HCT116 (cell line): ENCODE measurements around the gene DDX27. TPM values are rescaled to one million over a fixed set of nuclear protein-coding genes. Genes with fewer than 3 reads are reported as not detected.

Source experiments
- ATAC-seq: fragments of 200-7000 bp; cut with Tn5 transposase; 2 replicates; pipeline ENCODE4 v1.9.1; 2020; ENCODE audit warnings: mild to moderate bottlenecking, moderate library complexity
- BruUV-seq: library from RNA; stranded (reverse); fragments of 400-500 nt; replicated peaks from 2 replicates; lab custom pipeline; 2021; lab: Mats Ljungman, UMichigan
- CTCF ChIA-PET: fragments of 300-600 bp; sonication (Branson Sonifier 250); formaldehyde crosslinking; loops from one replicate; lab custom pipeline; 2021; ENCODE audit warnings: antibody characterized with exemption; lab: Charles Lee
- POLR2A ChIA-PET: fragments of 300-600, 350-600 bp; sonication (Branson Sonifier 250); formaldehyde crosslinking; loops from one replicate; lab custom pipeline; 2021; ENCODE audit warnings: antibody characterized with exemption; lab: Charles Lee
- RAD21 ChIA-PET, 2 experiments: fragments of 300-600 bp; sonication (Branson Sonifier 250); formaldehyde crosslinking; loops; one replicate each; lab custom pipeline; 2023; ENCODE audit warnings: low total read pairs in 2 of 2; ENCODE audit not compliant: uncharacterized antibody in 2 of 2, unreplicated experiment in 2 of 2, low non-redundant PET in 1 of 2; lab: Charles Lee
- DNase-seq: peaks from one replicate; pipeline ENCODE4 v3.0.0-alpha.2; 2010; ENCODE audit warnings: low read depth, low spot score
- H2AFZ ChIP-seq: fragments of 200-600 bp; shearing (Covaris generic), sonication (generic); 2 replicates; pipeline ENCODE4 v1.6.1; 2017; ENCODE audit warnings: low read depth, mixed run types, mixed read lengths, antibody characterized with exemption, low read length; ENCODE audit not compliant: poor library complexity, severe bottlenecking
- H3K27ac ChIP-seq: 2 replicates; pipeline ENCODE4 v1.5.1; 2012; ENCODE audit warnings: low read depth, low read length
- H3K27me3 ChIP-seq: fragments of 200-600 bp; sonication (generic); 2 replicates; pipeline ENCODE4 v1.6.1; 2016; ENCODE audit warnings: mixed run types, low read length, mixed read lengths; ENCODE audit not compliant: insufficient read depth
- H3K36me3 ChIP-seq, 2 experiments: fragments of 200-500 bp in 1 of 2; fragments of 200-600 bp in 1 of 2; sonication (Bioruptor generic) in 1 of 2; sonication (generic) in 1 of 2; 2 replicates each; pipeline versions ENCODE4 v1.5.1 to v1.6.1; 2014 to 2016; ENCODE audit warnings: low read length in 2 of 2, inconsistent platforms in 1 of 2, mixed read lengths in 1 of 2, mixed run types in 1 of 2; ENCODE audit not compliant: insufficient read depth in 2 of 2, control insufficient read depth in 1 of 2
- H3K4me1 ChIP-seq, 2 experiments: fragments of 200-600 bp in 1 of 2; sonication (generic) in 1 of 2; 2 replicates each; pipeline versions ENCODE4 v1.5.1 to v1.6.1; 2012 to 2017; ENCODE audit warnings: low read length in 2 of 2, inconsistent platforms in 1 of 2, mild to moderate bottlenecking in 1 of 2, mixed read lengths in 1 of 2, mixed run types in 1 of 2, moderate library complexity in 1 of 2; ENCODE audit not compliant: insufficient read depth in 2 of 2, control insufficient read depth in 1 of 2
- H3K4me2 ChIP-seq: fragments of 200-600 bp; sonication (generic); 2 replicates; pipeline ENCODE4 v1.6.1; 2017; ENCODE audit warnings: mixed run types, low read length, mixed read lengths
- H3K4me3 ChIP-seq, 2 experiments: fragments of 200-600 bp in 1 of 2; sonication (generic) in 1 of 2; replicated peaks in 1 of 2; 2 replicates each; pipeline ENCODE4 v1.5.1; 2011 to 2016; ENCODE audit warnings: low read length in 2 of 2, control low read depth in 1 of 2, low read depth in 1 of 2, mild to moderate bottlenecking in 1 of 2, mixed read lengths in 1 of 2, mixed run types in 1 of 2
- H3K79me2 ChIP-seq: fragments of 200-600 bp; sonication (generic); 2 replicates; pipeline ENCODE4 v1.6.1; 2017; ENCODE audit warnings: mild to moderate bottlenecking, mixed run types, low read length, moderate library complexity, mixed read lengths; ENCODE audit not compliant: insufficient read depth
- H3K9ac ChIP-seq: fragments of 200-600 bp; sonication (generic); 2 replicates; pipeline ENCODE4 v1.6.1; 2016; ENCODE audit warnings: low read length, mixed read lengths
- H3K9me2 ChIP-seq: fragments of 200-600 bp; sonication (generic), shearing (Covaris generic); 2 replicates; pipeline ENCODE4 v1.6.1; 2017; ENCODE audit warnings: mixed run types, mild to moderate bottlenecking, moderate library complexity; ENCODE audit not compliant: insufficient read depth
- H3K9me3 ChIP-seq, 2 experiments: fragments of 200-500 bp in 1 of 2; fragments of 200-600 bp in 1 of 2; sonication (Bioruptor generic) in 1 of 2; sonication (generic) in 1 of 2; 2 replicates each; pipeline ENCODE4 v1.6.1; 2014 to 2017; ENCODE audit warnings: low read length in 2 of 2, mixed read lengths in 2 of 2, inconsistent platforms in 1 of 2, low read depth in 1 of 2, mild to moderate bottlenecking in 1 of 2, mixed run types in 1 of 2, moderate library complexity in 1 of 2; ENCODE audit not compliant: control insufficient read depth in 1 of 2, insufficient read depth in 1 of 2
- H4K20me1 ChIP-seq: fragments of 200-600 bp; sonication (generic), shearing (Covaris generic); 2 replicates; pipeline ENCODE4 v1.6.1; 2017; ENCODE audit warnings: mixed run types, mild to moderate bottlenecking, moderate library complexity; ENCODE audit not compliant: insufficient read depth
- CEBPB ChIP-seq: IDR thresholded peaks from 2 replicates; pipeline ENCODE4 v1.6.1; 2012; ENCODE audit warnings: low read depth
- EGR1 ChIP-seq: IDR thresholded peaks from 2 replicates; pipeline ENCODE4 v1.6.1; 2012; ENCODE audit warnings: low read depth
- ELF1 ChIP-seq: IDR thresholded peaks from 2 replicates; pipeline ENCODE4 v1.6.1; 2012; ENCODE audit warnings: low read depth, borderline replicate concordance
- FOSL1 ChIP-seq: IDR thresholded peaks from 2 replicates; pipeline ENCODE4 v1.6.1; 2012; ENCODE audit warnings: low read depth
- POLR2AphosphoS5 ChIP-seq: IDR thresholded peaks from 2 replicates; pipeline ENCODE4 v1.6.1; 2011; ENCODE audit warnings: mild to moderate bottlenecking, low read depth, low read length, moderate library complexity
- RAD21 ChIP-seq: IDR thresholded peaks from 2 replicates; pipeline ENCODE4 v1.6.1; 2012; ENCODE audit warnings: low read depth, mild to moderate bottlenecking
- SIN3A ChIP-seq: IDR thresholded peaks from 2 replicates; pipeline ENCODE4 v1.6.1; 2012; ENCODE audit warnings: low read depth
- SRF ChIP-seq: IDR thresholded peaks from 2 replicates; pipeline ENCODE4 v1.6.1; 2012; ENCODE audit warnings: low read depth
- ZNF274 ChIP-seq: fragments of 200-500 bp; sonication (Bioruptor generic); IDR thresholded peaks from 2 replicates; pipeline ENCODE4 v1.6.1; 2014; ENCODE audit warnings: mild to moderate bottlenecking, low read depth, low read length, inconsistent platforms
- intact Hi-C: fragments of 100-400 bp; cut with micrococcal nuclease; formaldehyde crosslinking; loops from 2 replicates; pipeline ENCODE4 v1.10.0; 2022
- total RNA-seq: library from RNA; stranded (reverse); gene quantifications from one replicate; pipeline ENCODE4 v1.2.1, GENCODE V29; 2021; ENCODE audit not compliant: unreplicated experiment
- TF ChIP-seq, protein P1 (sequence below): IDR thresholded peaks from 2 replicates; pipeline ENCODE4 v1.6.1; 2012; ENCODE audit warnings: low read depth

Gene DDX27
- total RNA-seq, 1 experiment from 2014 or later = 32.1 TPM

DNA sequence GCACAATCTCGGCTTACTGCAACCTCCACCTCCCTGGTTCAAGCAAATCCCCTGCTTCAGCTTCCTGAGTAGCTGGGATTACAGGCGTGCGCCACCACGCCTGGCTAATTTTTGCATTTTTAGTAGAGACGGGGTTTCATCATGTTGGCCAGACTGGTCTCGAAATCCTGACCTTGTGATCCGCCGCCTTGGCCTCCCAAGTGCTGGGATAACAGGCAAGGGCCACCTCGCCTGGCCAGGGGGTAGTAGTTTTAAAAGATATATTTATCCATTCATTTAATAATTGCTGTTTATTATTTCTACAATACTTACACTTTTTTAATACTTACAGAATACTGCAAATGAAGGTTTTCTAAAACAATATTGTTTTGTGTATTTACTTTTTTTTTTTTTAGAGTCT lies 15.5 kb upstream of the DDX27 start:
- no peak for ATAC-seq
- ChIA-PET CTCF (interaction anchor here (0.8 kb wide), 1 partner anchor 14 kb away, joined by 3 read pairs; no protein-coding TSS in a partner anchor), POLR2A (no interaction called here), RAD21 (no interaction called here)
- no peaks in the 10 kb centered on the region for H4K20me1 ChIP-seq
- intact Hi-C loops = no loop called here
- no TSS peak for BruUV-seq
- no peaks in the 10 kb centered on the region for H3K79me2 ChIP-seq
- no peaks in the 10 kb centered on the region for H3K9me3 ChIP-seq
- DNase-seq = no peak
- TF ChIP-seq SIN3A = no peak
- TF ChIP-seq FOSL1 = no peak
- no peak for TF ChIP-seq CEBPB
- TF ChIP-seq, protein P1, sequence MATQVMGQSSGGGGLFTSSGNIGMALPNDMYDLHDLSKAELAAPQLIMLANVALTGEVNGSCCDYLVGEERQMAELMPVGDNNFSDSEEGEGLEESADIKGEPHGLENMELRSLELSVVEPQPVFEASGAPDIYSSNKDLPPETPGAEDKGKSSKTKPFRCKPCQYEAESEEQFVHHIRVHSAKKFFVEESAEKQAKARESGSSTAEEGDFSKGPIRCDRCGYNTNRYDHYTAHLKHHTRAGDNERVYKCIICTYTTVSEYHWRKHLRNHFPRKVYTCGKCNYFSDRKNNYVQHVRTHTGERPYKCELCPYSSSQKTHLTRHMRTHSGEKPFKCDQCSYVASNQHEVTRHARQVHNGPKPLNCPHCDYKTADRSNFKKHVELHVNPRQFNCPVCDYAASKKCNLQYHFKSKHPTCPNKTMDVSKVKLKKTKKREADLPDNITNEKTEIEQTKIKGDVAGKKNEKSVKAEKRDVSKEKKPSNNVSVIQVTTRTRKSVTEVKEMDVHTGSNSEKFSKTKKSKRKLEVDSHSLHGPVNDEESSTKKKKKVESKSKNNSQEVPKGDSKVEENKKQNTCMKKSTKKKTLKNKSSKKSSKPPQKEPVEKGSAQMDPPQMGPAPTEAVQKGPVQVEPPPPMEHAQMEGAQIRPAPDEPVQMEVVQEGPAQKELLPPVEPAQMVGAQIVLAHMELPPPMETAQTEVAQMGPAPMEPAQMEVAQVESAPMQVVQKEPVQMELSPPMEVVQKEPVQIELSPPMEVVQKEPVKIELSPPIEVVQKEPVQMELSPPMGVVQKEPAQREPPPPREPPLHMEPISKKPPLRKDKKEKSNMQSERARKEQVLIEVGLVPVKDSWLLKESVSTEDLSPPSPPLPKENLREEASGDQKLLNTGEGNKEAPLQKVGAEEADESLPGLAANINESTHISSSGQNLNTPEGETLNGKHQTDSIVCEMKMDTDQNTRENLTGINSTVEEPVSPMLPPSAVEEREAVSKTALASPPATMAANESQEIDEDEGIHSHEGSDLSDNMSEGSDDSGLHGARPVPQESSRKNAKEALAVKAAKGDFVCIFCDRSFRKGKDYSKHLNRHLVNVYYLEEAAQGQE = no peak
- no peak for TF ChIP-seq RAD21
- no peak for TF ChIP-seq ELF1
- no peak for TF ChIP-seq ZNF274
- TF ChIP-seq EGR1 = no peak
- no peak for TF ChIP-seq SRF
- TF ChIP-seq POLR2AphosphoS5 = no peak
- H3K4me1 ChIP-seq = no peaks in the 10 kb centered on the region
- no peaks in the 10 kb centered on the region for H3K9me2 ChIP-seq
- no peak overlapping the region for H3K27ac ChIP-seq
- H3K4me3 ChIP-seq = no peak overlapping the region
- no peak overlapping the region for H3K9ac ChIP-seq
- no peak overlapping the region for H2AFZ ChIP-seq
- H3K4me2 ChIP-seq = no peak overlapping the region
- no peaks in the 10 kb centered on the region for H3K27me3 ChIP-seq
- H3K36me3 ChIP-seq = no peaks in the 10 kb centered on the region
